HG03457 (cell line): ENCODE data around the gene FHL3.
A peak's percentile ranks its signal among the peaks of the same experiment; 100 is the strongest.

ENCODE experiments used
- ATAC-seq: cut with Tn5 transposase; IDR thresholded peaks from one replicate; pipeline ENCODE4 v1.9.1; 2021; ENCODE audit warnings: moderate number of reproducible peaks; ENCODE audit not compliant: unreplicated experiment

Gene FHL3

DNA sequence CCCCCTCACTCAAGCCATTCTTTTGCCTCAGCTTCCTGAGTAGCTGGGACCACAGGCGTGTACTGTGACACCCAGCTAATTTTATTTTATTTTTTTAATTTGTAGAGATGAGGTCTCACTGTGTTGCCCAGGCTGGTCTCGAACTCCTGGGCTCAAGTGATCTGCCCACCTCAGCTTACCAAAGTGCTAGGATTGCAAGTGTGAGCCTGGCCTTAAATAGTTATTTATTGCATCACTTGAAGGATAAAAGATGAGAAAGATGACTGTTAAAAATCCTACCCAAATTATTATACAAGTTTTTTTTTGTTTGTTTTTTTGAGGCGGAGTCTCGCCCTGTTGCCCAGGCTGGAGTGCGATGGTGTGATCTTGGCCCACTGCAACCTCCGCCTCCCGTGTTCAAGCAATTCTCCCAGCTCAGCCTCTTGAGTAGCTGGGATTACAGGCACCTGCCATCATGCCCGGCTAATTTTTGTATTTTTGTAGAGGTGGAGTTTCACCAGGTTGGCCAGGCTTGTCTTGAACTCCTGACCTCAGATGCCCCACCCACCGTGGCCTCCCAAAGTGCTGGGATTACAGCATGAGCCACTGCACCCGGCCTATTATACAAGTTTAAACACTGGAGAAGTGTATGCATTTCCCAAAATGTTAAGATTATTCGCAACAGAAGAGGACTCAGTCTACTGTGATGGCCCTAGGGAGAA is 9.6 kb upstream of the FHL3 start:
- ATAC-seq: no peak

DNA sequence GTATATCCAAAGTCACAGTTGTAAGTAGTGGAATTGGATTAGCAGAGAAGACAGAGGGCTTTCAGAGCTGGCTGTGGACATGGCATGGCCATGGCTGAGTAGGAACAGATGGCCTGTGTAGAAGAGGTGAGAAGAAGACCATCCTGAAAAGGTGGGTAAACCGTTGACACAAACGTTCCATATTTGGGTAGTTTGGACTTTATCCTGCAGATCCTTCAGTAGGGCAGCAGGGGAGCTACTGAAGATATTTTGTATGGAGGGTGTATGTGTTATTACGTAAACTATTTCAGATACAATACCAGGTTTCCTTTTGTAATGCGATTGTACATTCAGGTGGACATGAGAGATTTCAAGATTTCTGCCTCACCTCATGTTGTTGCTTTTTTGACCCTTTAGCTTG is 8.9 kb upstream of the FHL3 start:
- ATAC-seq: no peak

DNA sequence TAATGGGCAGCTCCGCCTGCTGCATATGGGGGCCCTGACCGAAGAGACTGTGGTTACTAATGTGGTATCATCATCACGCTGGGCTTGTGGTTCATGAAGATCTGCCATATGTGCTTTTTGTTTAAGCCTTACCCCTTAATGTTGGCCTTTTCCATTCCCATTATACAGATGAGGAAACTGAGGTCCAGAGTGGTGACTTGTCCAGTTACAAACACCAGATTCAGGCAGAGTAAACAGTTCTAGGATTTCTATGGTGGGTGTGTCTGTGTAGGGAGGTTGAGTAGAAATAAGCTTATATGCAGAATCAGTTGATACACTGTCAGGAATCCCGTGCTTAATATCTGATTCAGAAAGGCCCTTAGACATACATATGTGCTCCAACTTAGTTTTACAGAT is 7.9 kb upstream of the FHL3 start:
- ATAC-seq: no peak

GRCh38 chr1:38012363-38013226 is 7.3 kb upstream of the FHL3 start, which contains the start of gene UTP11:
Gene UTP11 (plus strand): TSS chr1:38012734. CDS start chr1:38012803, 69 bp downstream.
- ATAC-seq: peak; percentile 69

- no peak for ATAC-seq
Observed at GRCh38 chr1:38009841-38010180, 4.5 kb upstream of the FHL3 start.

DNA sequence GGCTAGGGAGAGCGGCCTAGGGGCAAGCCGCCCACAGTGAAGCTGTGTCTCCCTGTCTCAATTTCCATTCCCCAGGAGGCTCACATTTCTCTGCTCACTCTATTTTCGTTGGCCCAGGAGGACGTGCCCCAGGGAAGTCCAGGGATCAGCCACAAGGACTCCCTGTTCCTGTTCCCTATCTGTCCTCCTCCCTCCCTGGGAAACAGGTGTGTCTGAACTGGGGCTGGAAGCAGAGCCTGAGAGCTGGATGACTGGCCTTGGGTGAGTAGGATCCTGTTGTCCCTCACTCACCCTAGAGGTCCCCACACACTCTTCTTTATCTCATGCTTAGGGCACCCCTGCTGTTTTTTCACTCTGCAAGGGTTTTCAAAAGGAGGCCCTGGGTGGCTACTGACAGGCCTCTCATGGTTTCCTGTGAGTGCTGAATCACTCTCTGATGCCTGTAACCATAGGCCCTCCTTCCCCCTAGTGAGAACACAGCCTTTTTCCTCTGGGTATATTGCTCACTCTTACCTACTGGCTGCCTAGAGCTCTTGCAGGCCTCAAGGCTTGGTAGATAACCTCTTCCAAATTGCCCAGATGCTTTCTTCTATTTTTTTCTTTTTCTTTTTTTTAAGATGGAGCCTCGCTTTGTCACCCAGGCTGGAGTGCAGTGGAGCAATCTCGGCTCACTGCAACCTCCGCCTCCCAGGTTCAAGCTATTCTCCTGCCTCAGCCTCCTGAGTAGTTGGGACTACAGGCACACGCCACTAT is 4.0 kb upstream of the FHL3 start:
- no peak for ATAC-seq

GRCh38 chr1:38006008-38006828 is 904 bp upstream of the FHL3 start:
- no peak for ATAC-seq

GRCh38 chr1:38004284-38005108 is 818 bp downstream of the FHL3 start:
- no peak for ATAC-seq

GRCh38 chr1:38003261-38004250 is 1.8 kb downstream of the FHL3 start:
- ATAC-seq: no peak

- ATAC-seq: no peak
Observed at GRCh38 chr1:38000529-38001455, 4.5 kb downstream of the FHL3 start.

DNA sequence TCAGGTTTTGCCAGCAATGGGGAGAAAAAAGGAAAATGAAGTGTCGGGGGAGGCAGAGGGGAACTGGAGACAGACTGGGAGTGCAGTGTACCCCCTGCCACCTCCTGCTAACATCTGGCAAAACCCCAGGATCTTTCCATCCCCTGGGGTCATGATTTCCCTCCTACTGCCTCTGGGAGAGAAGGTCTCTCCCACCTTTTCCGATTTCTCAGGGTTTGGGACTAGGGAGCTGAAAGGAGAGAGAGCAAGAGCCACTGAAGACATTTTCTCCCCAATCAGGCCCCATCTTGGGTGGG is 5.1 kb downstream of the FHL3 start:
- no peak for ATAC-seq

- no peak for ATAC-seq
Observed at GRCh38 chr1:37999430-38000232, 5.7 kb downstream of the FHL3 start.

DNA sequence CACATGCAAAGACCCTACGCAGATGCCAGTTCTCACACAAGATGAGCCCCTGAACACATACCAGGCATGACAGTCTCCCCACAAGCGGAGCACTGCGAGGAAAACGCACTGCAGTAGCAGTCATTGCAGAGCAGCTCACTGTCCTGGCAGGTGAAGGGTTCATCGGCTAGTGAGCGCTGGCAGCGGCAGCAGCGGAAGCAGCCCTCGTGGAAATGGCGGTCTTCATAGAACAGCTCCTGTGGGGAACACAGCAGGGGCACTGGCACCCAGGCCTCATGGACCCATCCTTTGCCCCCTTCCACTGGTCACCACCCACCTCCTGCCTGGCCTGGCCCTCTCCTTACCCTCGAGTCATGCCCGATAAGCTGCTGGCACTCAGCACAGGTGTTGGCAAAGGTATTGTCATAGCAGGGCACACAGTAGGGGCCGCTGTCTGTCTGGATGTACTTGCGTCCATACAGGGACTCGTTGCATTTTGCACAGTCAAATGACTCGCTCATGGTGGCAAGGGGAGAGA is 6.3 kb downstream of the FHL3 start:
- no peak for ATAC-seq

DNA sequence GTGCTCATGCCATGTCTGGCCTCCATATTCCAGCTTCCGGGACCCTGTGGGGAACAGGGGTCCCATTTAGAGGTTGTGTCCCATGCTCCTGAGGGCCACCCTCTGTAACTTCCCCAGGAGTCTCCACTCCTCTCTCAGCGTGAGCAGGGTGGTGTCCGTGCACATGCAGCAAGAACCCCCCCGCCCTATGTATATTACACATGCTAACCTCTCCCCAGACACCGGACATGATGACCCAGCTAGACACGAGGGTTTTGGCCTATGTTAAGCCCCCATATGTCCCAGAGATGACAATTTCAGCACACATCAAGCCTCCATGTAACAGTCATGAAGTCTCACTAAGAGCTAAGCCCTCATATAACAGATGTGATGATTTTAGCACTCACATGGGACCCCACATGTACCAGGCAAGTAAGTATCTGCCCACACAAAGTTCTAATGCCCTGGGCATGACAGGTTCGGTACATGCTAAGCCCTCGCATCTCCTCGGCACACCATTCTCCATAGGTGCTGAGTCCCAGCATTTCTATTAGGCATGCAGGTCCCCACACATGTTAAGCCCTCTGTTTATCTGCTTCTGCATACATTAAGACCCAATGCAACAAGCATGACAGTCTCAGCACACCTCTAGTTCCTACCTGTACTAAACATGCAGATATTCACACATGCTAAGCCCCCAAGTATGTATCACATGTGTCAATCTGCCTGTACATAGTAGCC is 7.1 kb downstream of the FHL3 start:
- no peak for ATAC-seq

GRCh38 chr1:37997256-37998088 is 7.8 kb downstream of the FHL3 start:
- no peak for ATAC-seq
